ENCODE results near the gene SH3GL1. TPM values are rescaled to one million over a fixed set of nuclear protein-coding genes. Genes with fewer than 3 reads are reported as not detected.

Gene SH3GL1
- total and polyA plus RNA-seq, 9 of the 15 experiments (the other 6 are each of a cell fraction or from before 2014, with no cell fraction given): 1.7 to 75.3 (median 25.7) TPM

- no peak for FAIRE-seq
- WGBS (ENCODE audit: insufficient coverage, low coverage, missing lambda C conversion rate): 86% methylated on average over 23 of the region's 25 CpGs
- H3K36me3 ChIP-seq (ENCODE audit: control insufficient read depth, insufficient read depth, low read length): peaks cover 66% of the 10 kb centered on the region; the same call in 2 of the 3 replicates
- H3K79me2 ChIP-seq (ENCODE audit: control insufficient read depth, insufficient read depth, low read length): no peaks in the 10 kb centered on the region
- TF ChIP-seq PML (IDR thresholded peaks at IDR 0.05; ENCODE audit: low read length) (0 out of 2 replicates have a peak, but pooled peaks have one; percentile 39), JUND (IDR thresholded peaks at IDR 0.05; ENCODE audit: borderline replicate concordance, low read depth, low read length) (no peak), JUND (tag; IDR thresholded peaks at IDR 0.05; ENCODE audit: borderline replicate concordance, low read depth, low read length) (no peak), LEF1 (IDR thresholded peaks at IDR 0.05) (no peak), ZBTB17 (CRISPR knock-in tag; IDR thresholded peaks at IDR 0.05) (0 out of 2 replicates have a peak, but pooled peaks have one; percentile 12), ZC3H8 (IDR thresholded peaks at IDR 0.05) (no peak), SMAD2 (IDR thresholded peaks at IDR 0.05; ENCODE audit: low read depth, low read length) (no peak), MYNN (IDR thresholded peaks at IDR 0.05) (0 out of 2 replicates have a peak, but pooled peaks have one; percentile 39), MYNN (CRISPR knock-in tag; IDR thresholded peaks at IDR 0.05) (no peak), SUPT5H (IDR thresholded peaks at IDR 0.05) (peak; percentile 49; the same call in 1 of the 2 replicates), POLR2G (IDR thresholded peaks at IDR 0.05; ENCODE audit: low read depth, low read length) (peak; percentile 69), OTX1 (CRISPR knock-in tag; IDR thresholded peaks at IDR 0.05) (no peak), POLR2A (conservative IDR thresholded peaks at IDR 0.05) (peak; percentile 18), MTA2 (IDR thresholded peaks at IDR 0.05; ENCODE audit: low read depth) (no peak), MTA3 (IDR thresholded peaks at IDR 0.05; ENCODE audit: borderline replicate concordance) (no peak)
- no peak for DNase-seq (ENCODE audit: extremely low read depth in 1 of 4, low spot score in 3 of 4)
- intact Hi-C loops (cut with micrococcal nuclease): no loop called here
- H3K9me1 ChIP-seq (ENCODE audit: control insufficient read depth, insufficient read depth, low read length): no peaks in the 10 kb centered on the region
- no peak overlapping the region for H3K4me3 ChIP-seq
- H3K9me3 ChIP-seq (replicated peaks; ENCODE audit: control insufficient read depth, insufficient read depth, low read depth, low read length): no peaks in the 10 kb centered on the region
- no peak overlapping the region for H3K27ac ChIP-seq (ENCODE audit: extremely low read depth, low read depth, low read length)
- H3K27me3 ChIP-seq (ENCODE audit: control insufficient read depth in 2 of 2, insufficient read depth in 2 of 2, low read length in 2 of 2): no peaks in the 10 kb centered on the region
- H2AFZ ChIP-seq (ENCODE audit: low read depth, low read length): no peak overlapping the region
- ChIA-PET CTCF (ENCODE audit: low intra/inter-chr PET ratio) (no interaction called here), POLR2A (interaction anchor here (1.0 to 4.8 kb wide), 6 partner anchors 9 to 92 kb away, joined by 3 to 29 read pairs (median 5); partner anchors contain the start of gene MPND)
- peak overlapping the region in 1 of 2 experiments; percentile 73; a peak in 2 of 4 replicates for H3K9ac ChIP-seq (ENCODE audit: insufficient read depth in 1 of 2, low read depth in 2 of 2, low read length in 2 of 2)
- peak; percentile 8; the same call in 2 of the 3 replicates for ATAC-seq
- peaks cover 0 to 78% of the 10 kb centered on the region in 2 experiments; a peak in 2 of 5 replicates for H3K4me1 ChIP-seq (replicated peaks in 1 of 2; ENCODE audit: control insufficient read depth in 2 of 2, insufficient read depth in 2 of 2, low read length in 2 of 2)
- no peak overlapping the region for H3K4me2 ChIP-seq (ENCODE audit: insufficient read depth, low read length)
- H4K20me1 ChIP-seq (replicated peaks; ENCODE audit: control insufficient read depth, insufficient read depth, low read length): 0 out of 2 replicates have a peak, but pooled peaks cover 4% of the 10 kb centered on the region
- BruUV-seq (replicated peaks): no TSS peak
- in situ Hi-C loops (cut with MboI): no loop called here
Observed at GRCh38 chr19:4358709-4359626, 41.4 kb downstream of the SH3GL1 start.

All from K562 (cell line).